Choroid plexus epithelial cell (primary cell): ENCODE data around the gene CST3.
"Not testable (repeated sequence)": the region's sequence is repeated elsewhere in the genome, so short reads cannot be mapped to it uniquely, and the experiment has no call there.

ENCODE experiments used
- DNase-seq: peaks from one replicate; pipeline ENCODE4 v3.0.0-alpha.2; 2010; ENCODE audit warnings: low read depth
- H3K4me3 ChIP-seq: 2 replicates; pipeline ENCODE4 v1.5.1; 2011; ENCODE audit warnings: low read depth, mild to moderate bottlenecking, control low read depth, low read length, moderate library complexity
- TF ChIP-seq, protein P1 (sequence below): conservative IDR thresholded peaks from 2 replicates; pipeline ENCODE4 v1.5.1; 2011; ENCODE audit warnings: low read depth, mild to moderate bottlenecking, control low read depth, inconsistent platforms, low read length, moderate library complexity

CST3 gene

DNA sequence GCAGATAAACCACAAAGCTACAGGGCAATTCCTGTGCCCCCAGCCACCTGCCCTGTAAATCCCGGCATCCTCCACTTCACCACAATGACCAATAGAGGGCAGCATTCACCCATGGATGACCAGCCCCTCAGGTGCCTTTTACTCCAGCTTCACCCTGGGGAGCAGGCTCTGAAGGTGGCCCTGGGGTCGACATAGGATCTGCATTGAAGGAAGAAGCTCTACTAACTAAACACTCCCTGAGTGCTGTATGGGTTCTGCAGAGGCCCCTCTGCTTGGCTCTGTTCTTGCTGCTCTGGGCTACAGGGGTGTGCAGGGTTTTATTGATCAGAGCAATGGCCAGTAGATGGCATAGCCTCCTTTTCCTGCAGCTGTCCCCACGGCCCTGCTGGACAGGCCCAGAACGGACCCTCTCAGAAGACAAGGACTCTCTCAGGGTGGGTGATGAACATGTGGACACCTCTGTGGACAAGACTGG lies 30.8 kb upstream of the CST3 start:
- TF ChIP-seq, protein P1, sequence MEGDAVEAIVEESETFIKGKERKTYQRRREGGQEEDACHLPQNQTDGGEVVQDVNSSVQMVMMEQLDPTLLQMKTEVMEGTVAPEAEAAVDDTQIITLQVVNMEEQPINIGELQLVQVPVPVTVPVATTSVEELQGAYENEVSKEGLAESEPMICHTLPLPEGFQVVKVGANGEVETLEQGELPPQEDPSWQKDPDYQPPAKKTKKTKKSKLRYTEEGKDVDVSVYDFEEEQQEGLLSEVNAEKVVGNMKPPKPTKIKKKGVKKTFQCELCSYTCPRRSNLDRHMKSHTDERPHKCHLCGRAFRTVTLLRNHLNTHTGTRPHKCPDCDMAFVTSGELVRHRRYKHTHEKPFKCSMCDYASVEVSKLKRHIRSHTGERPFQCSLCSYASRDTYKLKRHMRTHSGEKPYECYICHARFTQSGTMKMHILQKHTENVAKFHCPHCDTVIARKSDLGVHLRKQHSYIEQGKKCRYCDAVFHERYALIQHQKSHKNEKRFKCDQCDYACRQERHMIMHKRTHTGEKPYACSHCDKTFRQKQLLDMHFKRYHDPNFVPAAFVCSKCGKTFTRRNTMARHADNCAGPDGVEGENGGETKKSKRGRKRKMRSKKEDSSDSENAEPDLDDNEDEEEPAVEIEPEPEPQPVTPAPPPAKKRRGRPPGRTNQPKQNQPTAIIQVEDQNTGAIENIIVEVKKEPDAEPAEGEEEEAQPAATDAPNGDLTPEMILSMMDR = peak; percentile 81
- DNase-seq = peak; percentile 77
- no peak overlapping the region for H3K4me3 ChIP-seq

DNA sequence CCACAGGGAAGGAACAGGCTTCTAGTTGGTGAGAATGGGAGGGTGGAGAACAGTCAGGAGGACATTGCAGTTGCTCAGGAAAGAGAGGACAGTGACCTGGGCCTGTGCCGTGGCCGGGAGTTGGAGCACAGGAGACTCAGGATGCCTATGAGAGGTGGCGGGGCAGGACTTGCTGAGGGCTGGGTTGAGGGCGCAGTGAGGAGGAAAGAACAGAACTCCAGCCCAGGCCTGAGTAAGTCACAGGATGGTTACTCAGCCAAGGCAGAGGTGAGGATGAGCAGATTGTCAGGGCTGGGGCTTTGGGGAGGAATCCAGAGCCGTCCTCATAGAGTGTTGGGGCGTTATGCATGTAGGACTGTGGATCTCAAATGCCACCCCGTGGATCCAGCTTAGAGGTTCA lies 29.9 kb upstream of the CST3 start:
- H3K4me3 ChIP-seq = no peak overlapping the region
- TF ChIP-seq, protein P1 = no peak
- DNase-seq = no peak

DNA sequence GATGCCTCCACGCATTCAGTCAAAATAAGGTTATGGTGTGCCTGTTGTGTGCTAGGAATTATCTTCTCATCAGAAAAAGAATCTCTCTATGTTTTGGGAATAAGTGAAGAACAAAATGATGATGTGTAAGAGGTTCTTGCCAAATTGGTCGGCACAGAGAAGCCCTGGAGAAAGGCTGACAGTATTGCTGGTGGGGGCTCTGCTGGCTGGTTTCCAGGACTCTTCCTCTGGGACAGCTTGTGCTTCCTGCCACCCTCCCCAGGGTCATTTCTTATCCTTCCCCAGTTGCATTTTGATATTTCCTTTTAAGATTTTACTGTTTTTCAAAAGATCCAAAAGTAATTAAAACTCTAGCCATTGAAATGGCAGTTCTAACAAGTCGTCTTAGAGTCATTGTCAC lies 28.9 kb upstream of the CST3 start:
- H3K4me3 ChIP-seq = no peak overlapping the region
- no peak for DNase-seq
- TF ChIP-seq, protein P1 = no peak

DNA sequence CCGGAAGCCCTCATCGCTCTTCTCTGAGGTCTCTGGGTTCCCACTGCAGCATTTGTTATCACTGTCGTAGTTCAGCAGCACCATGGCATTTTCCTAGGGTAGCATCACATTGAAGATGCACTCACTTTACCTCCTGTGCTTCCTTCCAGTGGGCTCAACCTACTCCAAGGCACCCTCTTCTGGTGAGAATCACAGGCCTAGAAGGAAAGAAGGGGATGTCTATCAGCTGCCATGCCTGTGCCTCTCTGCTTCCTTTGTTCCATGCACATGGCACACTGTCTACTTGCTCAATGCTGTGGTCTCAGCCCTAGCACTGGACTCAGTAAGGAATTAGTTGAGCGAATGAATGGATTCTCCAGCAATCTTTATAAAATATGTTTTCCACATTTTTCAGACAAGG lies 28.4 kb upstream of the CST3 start:
- H3K4me3 ChIP-seq = no peak overlapping the region
- TF ChIP-seq, protein P1 = peak; percentile 62
- DNase-seq = peak; percentile 46

GRCh38 chr20:23664954-23665353 lies 27.2 kb upstream of the CST3 start:
- TF ChIP-seq, protein P1 = no peak
- H3K4me3 ChIP-seq = no peak overlapping the region
- DNase-seq = no peak

- DNase-seq, H3K4me3 ChIP-seq: not testable (repeated sequence)
These were observed 26.3 kb upstream of the CST3 start for GRCh38 chr20:23664046-23664445.

GRCh38 chr20:23663180-23663579 lies 25.4 kb upstream of the CST3 start:
- TF ChIP-seq, protein P1 = no peak

More at GRCh38 chr20:23663180-23663579, 25.4 kb upstream of the CST3 start:
- no peak for DNase-seq
- H3K4me3 ChIP-seq = no peak overlapping the region
